NCI-H2196 treated with DMSO at 0.1 percent for 48 hours (cell line): ENCODE measurements around the gene METTL15.
"Not testable (repeated sequence)": the region's sequence is repeated elsewhere in the genome, so short reads cannot be mapped to it uniquely, and the experiment has no call there.

ENCODE experiments used
- DNase-seq: peaks from one replicate; lab custom pipeline; 2025; ENCODE audit not compliant: unreplicated experiment; lab: John Stamatoyannopoulos, UW

The METTL15 gene

GRCh38 chr11:28195449-28195848 is 87.3 kb downstream of the METTL15 start:
- DNase-seq, result no peak

DNA sequence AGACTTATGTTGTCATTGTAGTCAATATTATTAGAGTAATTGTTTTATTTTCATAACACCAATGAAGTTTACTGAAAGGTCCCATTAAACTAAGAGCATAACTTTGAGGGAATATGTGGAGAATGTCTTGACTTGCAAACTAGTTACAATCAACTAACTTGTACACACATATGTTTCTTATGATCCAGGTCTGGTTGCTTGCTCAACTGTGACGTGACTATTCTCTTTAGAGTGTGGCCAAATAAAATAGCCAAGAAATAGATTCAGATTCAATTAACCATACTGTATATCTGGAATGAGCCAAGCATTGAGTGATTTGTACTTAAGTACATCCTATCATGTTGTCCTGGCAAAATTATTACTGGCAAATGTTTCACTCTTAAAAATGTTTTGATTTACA is 101.7 kb downstream of the METTL15 start:
- no peak for DNase-seq

GRCh38 chr11:28222063-28222462 is 113.9 kb downstream of the METTL15 start:
- DNase-seq, result not testable (repeated sequence)

- DNase-seq, result no peak
These were observed 115.4 kb downstream of the METTL15 start for GRCh38 chr11:28223577-28223976.

DNA sequence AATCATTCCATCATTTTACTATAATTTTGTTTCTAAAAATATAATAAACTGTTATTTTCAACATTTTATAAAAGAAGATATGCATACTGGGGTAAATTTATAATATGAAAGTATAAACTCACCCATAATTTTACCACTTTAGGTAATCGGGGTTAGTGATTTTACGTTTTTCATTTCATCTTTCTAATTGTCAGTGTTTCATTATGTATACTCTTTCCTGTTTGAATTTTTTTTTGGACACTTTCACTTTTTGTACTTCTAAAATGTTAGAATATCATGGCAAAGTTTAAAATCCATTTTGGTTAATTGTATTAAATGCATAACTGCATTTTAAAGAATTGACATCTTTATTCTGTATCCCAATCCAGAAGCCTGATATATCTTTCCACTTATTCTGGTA is 115.8 kb downstream of the METTL15 start:
- no peak for DNase-seq

GRCh38 chr11:28227460-28227859 is 119.3 kb downstream of the METTL15 start:
- DNase-seq, result no peak

GRCh38 chr11:28228196-28228895 is 120.2 kb downstream of the METTL15 start:
- DNase-seq, result no peak

- no peak for DNase-seq
These were observed 123.3 kb downstream of the METTL15 start for GRCh38 chr11:28231475-28231874.

- DNase-seq, result no peak
These were observed 124.5 kb downstream of the METTL15 start for GRCh38 chr11:28232649-28233048.

DNA sequence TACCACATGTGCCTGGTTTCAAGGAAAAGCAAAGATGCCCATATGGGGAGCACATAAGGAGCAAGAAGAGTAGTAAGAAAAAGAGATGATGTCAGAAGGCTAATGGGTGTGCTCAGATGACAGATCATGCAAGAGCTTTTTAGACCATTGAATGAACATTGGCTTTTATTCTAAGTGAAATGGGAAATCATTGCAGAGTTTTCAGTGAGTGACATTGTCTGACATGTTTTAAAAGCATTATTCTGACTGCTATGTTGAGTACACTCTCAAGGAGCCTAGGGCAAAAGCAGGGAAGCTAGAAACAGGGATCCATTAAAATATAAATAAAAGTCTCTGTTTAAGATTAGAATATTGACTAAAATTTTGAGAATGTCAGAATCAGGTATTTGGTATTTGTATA is 133.6 kb downstream of the METTL15 start:
- DNase-seq, result no peak

DNA sequence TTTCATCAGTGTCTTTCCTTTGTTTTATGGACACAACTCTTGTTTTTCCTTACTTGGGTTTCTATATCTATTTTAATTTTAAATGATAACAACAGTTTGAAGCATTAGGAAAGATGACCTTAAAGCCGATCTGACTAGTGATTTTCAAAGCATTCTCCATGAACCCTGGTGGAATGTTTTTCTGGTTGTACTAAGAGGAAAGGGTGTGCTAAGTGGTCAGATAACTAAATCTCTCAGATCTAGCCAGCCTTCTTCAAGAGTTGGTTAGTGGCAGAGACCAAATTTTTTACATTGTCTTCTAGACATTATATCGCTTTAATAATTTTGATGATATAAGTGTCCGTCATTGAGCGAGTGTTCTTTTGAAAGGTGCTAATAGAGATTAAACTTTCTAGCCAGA is 134.4 kb downstream of the METTL15 start:
- no peak for DNase-seq

- DNase-seq, result no peak
These were observed 134.9 kb downstream of the METTL15 start for GRCh38 chr11:28243061-28243460.

DNA sequence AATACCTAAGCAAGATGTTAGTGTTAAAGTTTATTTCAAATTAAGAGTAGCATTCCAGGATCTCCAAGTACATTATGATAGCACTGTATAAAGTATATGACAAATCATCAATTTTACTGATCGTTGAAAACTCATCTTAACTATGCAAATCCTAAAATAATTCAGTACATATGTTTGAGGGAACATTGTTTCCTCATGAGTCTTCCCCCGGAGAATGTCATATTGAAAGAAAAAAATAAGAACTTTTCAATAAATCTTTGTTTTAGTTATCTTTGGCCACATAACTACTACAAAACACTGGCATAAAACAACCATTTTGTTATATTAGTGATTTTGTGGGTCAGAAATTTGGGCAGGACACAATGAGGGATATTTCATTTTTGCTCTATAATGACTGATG is 135.4 kb downstream of the METTL15 start:
- no peak for DNase-seq

GRCh38 chr11:28245131-28245530 is 136.9 kb downstream of the METTL15 start:
- no peak for DNase-seq

GRCh38 chr11:28250192-28250591 is 142.0 kb downstream of the METTL15 start:
- no peak for DNase-seq

DNA sequence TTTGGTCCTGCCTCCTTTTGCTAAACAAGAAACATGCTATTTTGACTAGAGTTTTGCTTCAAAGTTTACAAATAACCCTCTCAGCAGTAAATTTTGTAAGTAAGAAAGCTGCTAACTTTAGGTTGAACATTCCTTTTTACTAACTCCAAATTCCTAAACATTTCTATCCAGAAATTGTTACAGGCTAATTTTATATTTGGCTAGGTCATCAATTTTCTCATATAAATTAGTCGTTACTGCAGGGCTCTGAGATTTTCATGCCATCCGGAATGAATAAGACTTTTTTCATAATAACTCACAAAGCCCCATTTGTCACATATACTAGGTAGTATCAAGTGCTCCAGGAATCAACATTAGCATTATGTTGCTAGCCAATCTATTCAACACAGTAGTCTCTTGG is 143.1 kb downstream of the METTL15 start:
- DNase-seq, result no peak

- no peak for DNase-seq
These were observed 149.6 kb downstream of the METTL15 start for GRCh38 chr11:28257761-28258160.

GRCh38 chr11:28259177-28259843 is 151.1 kb downstream of the METTL15 start:
- no peak for DNase-seq

DNA sequence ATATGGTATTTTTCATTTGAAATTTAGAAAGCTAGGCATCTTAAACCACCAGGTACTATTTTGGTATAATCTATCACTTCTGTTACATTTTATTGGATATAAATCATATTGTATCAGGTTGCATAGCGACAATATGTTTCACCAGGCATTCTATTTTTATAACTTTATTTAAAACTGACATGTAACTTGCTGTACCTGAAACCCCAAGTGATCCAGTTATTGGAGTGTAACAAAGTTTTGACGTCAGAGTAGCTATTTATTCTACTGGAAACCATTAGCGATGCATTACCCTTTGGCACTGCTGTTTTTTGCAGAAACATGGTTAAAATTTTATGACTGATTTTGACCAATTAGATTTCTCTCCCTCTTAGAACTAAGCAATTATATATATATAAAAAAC is 160.7 kb downstream of the METTL15 start:
- no peak for DNase-seq

DNA sequence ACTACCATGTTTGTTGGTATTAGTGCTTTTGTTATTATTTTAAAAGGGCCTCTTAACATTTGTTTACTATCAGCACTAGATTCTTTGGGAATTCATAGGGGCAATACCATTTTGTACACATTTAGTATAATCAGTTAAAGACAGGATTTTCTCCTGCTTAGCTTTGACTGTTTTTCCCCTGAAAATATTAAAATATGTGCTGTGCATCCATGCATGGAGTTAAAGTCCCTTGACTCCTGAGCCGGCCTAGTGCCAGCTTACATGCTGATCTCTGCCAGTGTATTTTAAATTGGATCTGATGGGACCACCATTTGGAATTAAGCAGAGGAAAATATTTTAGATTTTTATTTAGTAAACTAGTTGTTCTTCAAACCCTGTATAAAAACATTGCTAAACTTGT is 161.4 kb downstream of the METTL15 start:
- no peak for DNase-seq

- DNase-seq, result not testable (repeated sequence)
These were observed 164.1 kb downstream of the METTL15 start for GRCh38 chr11:28272247-28272646.

- no peak for DNase-seq
These were observed 166.0 kb downstream of the METTL15 start for GRCh38 chr11:28274216-28274615.

- DNase-seq, result no peak
These were observed 176.0 kb downstream of the METTL15 start for GRCh38 chr11:28284196-28284595.
